ENCODE measurements around the gene PRRT2. TPM values are rescaled to one million over a fixed set of nuclear protein-coding genes. Genes with fewer than 3 reads are reported as not detected.
"Not testable (repeated sequence)": the region's sequence is repeated elsewhere in the genome, so short reads cannot be mapped to it uniquely, and the experiment has no call there.

PRRT2 gene
- total RNA-seq, 1 donor: 1.4 TPM

DNA sequence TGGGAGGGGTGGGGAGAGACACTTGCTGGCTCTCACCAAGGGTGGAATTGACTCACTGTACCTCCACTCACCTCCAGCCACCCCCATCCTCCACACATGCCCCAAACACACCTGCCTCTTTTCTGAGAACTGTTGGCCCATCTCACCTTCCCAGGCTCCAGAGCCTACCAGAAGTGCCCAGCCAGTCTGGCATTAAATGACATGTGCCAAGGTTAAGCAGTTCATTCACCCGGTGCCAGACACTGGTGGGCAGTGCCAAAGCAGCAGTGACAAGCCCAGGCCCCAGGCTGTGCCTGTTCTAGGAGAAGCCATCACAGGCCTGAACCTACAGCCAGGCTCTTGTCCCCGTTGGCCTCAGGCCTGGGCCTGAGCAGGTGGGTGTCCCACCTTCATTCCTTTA, 19.5 kb downstream of the PRRT2 start:
- Histone ChIP-seq H3K36me3 (ENCODE audit: insufficient read depth, low read length) (peaks cover 56% of the 10 kb centered on the region), H2AFZ (ENCODE audit: low read length) (no peak overlapping the region), H3K4me2 (ENCODE audit: insufficient read depth, low read length) (no peak overlapping the region), H3K27ac (ENCODE audit: low read depth, low read length) (no peak overlapping the region), H3K9me3 (ENCODE audit: low read depth, low read length) (no peaks in the 10 kb centered on the region), H3K79me2 (ENCODE audit: insufficient read depth, low read length) (peaks cover 61% of the 10 kb centered on the region), H3K4me1 (ENCODE audit: insufficient read depth, low read length) (peaks cover 10% of the 10 kb centered on the region), H3K27me3 (ENCODE audit: insufficient read depth, low read length) (no peaks in the 10 kb centered on the region), H3K4me3 (ENCODE audit: insufficient read depth, low read length) (no peak overlapping the region), H4K20me1 (ENCODE audit: insufficient read depth, low read length) (peaks cover 52% of the 10 kb centered on the region)
- TF ChIP-seq, protein P1, sequence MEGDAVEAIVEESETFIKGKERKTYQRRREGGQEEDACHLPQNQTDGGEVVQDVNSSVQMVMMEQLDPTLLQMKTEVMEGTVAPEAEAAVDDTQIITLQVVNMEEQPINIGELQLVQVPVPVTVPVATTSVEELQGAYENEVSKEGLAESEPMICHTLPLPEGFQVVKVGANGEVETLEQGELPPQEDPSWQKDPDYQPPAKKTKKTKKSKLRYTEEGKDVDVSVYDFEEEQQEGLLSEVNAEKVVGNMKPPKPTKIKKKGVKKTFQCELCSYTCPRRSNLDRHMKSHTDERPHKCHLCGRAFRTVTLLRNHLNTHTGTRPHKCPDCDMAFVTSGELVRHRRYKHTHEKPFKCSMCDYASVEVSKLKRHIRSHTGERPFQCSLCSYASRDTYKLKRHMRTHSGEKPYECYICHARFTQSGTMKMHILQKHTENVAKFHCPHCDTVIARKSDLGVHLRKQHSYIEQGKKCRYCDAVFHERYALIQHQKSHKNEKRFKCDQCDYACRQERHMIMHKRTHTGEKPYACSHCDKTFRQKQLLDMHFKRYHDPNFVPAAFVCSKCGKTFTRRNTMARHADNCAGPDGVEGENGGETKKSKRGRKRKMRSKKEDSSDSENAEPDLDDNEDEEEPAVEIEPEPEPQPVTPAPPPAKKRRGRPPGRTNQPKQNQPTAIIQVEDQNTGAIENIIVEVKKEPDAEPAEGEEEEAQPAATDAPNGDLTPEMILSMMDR (IDR thresholded peaks at IDR 0.05; ENCODE audit: extremely low read depth, low read depth, low read length): no peak
- peak; percentile 35 for DNase-seq (ENCODE audit: insufficient read length, low spot score, missing footprints)

DNA sequence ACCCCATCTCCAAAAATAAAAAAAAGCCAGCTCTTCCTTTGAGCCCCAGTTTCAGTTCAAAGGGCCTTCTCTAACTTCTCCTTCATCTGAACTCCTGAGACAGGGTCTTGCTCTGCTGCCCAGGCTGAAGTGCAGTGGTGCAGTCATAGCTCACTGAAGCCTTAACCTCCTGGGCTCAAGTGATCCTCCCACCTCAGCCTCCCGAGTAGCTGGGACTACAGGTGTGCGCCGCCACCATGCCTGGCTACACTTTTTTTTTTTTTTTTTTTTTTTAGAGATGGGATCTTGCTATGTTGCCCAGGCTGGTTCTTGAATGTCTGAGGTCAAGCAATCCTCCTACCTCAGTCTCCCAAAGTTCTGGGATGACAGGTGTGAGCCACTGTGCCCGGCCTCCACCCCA, 21.2 kb downstream of the PRRT2 start:
- H3K4me1 ChIP-seq (ENCODE audit: insufficient read depth, low read length); H3K9me3 ChIP-seq (ENCODE audit: low read depth, low read length); H2AFZ ChIP-seq (ENCODE audit: low read length); DNase-seq (ENCODE audit: insufficient read length, low spot score, missing footprints); H3K4me2 ChIP-seq (ENCODE audit: insufficient read depth, low read length); H3K27me3 ChIP-seq (ENCODE audit: insufficient read depth, low read length); H3K27ac ChIP-seq (ENCODE audit: low read depth, low read length); H3K4me3 ChIP-seq (ENCODE audit: insufficient read depth, low read length): not testable (repeated sequence)
- Histone ChIP-seq H4K20me1 (ENCODE audit: insufficient read depth, low read length) (peaks cover 46% of the 10 kb centered on the region), H3K36me3 (ENCODE audit: insufficient read depth, low read length) (peaks cover 73% of the 10 kb centered on the region), H3K79me2 (ENCODE audit: insufficient read depth, low read length) (peaks cover 50% of the 10 kb centered on the region)

DNA sequence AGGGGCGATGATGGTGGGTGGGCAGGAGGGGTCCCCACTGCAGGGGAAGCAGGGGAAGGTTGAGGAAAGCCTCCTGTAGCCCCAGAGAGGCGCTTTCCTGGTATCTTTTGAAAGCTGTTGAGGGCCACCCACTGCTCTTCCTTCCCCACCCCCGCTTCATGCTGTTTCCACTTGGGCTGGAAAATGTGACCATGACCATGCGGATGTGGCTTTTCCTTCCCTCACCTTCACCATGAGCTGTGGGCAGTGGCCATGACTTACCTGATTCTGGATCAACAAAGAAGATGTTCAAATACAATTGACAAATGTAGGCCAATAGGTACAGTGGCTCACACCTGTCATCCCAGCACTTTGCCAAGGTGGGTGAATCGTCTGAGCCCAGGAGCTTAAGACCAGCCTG, 22.1 kb downstream of the PRRT2 start:
- H4K20me1 ChIP-seq (ENCODE audit: insufficient read depth, low read length): peaks cover 39% of the 10 kb centered on the region
- H2AFZ ChIP-seq (ENCODE audit: low read length): no peak overlapping the region
- DNase-seq (ENCODE audit: insufficient read length, low spot score, missing footprints): no peak
- H3K9me3 ChIP-seq (ENCODE audit: low read depth, low read length): no peaks in the 10 kb centered on the region
- H3K4me2 ChIP-seq (ENCODE audit: insufficient read depth, low read length): no peak overlapping the region
- H3K36me3 ChIP-seq (ENCODE audit: insufficient read depth, low read length): peaks cover 80% of the 10 kb centered on the region
- H3K4me3 ChIP-seq (ENCODE audit: insufficient read depth, low read length): no peak overlapping the region
- no peak overlapping the region for H3K27ac ChIP-seq (ENCODE audit: low read depth, low read length)
- no peaks in the 10 kb centered on the region for H3K27me3 ChIP-seq (ENCODE audit: insufficient read depth, low read length)
- TF ChIP-seq, protein P1 (IDR thresholded peaks at IDR 0.05; ENCODE audit: extremely low read depth, low read depth, low read length): no peak
- peaks cover 41% of the 10 kb centered on the region for H3K79me2 ChIP-seq (ENCODE audit: insufficient read depth, low read length)
- no peaks in the 10 kb centered on the region for H3K4me1 ChIP-seq (ENCODE audit: insufficient read depth, low read length)

DNA sequence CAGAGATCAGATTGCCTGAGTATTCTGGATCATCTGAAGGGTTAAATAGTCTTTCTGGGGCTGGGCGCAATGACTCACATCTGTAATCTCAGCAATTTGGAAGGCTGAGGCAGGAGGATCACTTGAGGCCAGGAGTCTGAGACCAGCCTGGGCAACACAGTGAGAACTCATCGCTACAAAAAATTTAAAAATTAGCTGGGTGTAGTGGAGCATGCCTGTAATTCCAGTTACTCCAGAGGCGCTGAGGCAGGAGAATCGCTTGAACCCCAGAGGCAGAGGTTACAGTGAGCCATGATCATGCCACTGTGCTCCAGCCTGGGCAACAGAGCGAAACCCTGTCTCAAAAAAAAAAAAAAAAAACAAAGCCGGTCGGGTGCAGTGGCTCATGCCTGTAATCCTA, 23.9 kb downstream of the PRRT2 start:
- Histone ChIP-seq H3K27me3 (ENCODE audit: insufficient read depth, low read length) (no peaks in the 10 kb centered on the region), H2AFZ (ENCODE audit: low read length) (no peak overlapping the region), H3K4me2 (ENCODE audit: insufficient read depth, low read length) (no peak overlapping the region), H3K27ac (ENCODE audit: low read depth, low read length) (no peak overlapping the region), H3K36me3 (ENCODE audit: insufficient read depth, low read length) (peaks cover 84% of the 10 kb centered on the region), H3K4me3 (ENCODE audit: insufficient read depth, low read length) (no peak overlapping the region), H3K4me1 (ENCODE audit: insufficient read depth, low read length) (no peaks in the 10 kb centered on the region), H3K9me3 (ENCODE audit: low read depth, low read length) (no peaks in the 10 kb centered on the region), H4K20me1 (ENCODE audit: insufficient read depth, low read length) (peaks cover 21% of the 10 kb centered on the region), H3K79me2 (ENCODE audit: insufficient read depth, low read length) (peaks cover 23% of the 10 kb centered on the region)
- DNase-seq (ENCODE audit: insufficient read length, low spot score, missing footprints): no peak
- TF ChIP-seq, protein P1 (IDR thresholded peaks at IDR 0.05; ENCODE audit: extremely low read depth, low read depth, low read length): no peak
